ENCODE data around the gene RIPPLY2. TPM values are rescaled to one million over a fixed set of nuclear protein-coding genes. Genes with fewer than 3 reads are reported as not detected.
A peak's percentile ranks its signal among the peaks of the same experiment; 100 is the strongest.

Gene RIPPLY2
- total RNA-seq, 4 donors from 2014 or later = not detected

GRCh38 chr6:83847179-83847578, 6.0 kb upstream of the RIPPLY2 start:
- no peak for TF ChIP-seq CTCF (IDR thresholded peaks at IDR 0.05)
- DNase-seq (ENCODE audit: low spot score) (no peak), ATAC-seq (ENCODE audit: low FRiP score) (no peak)

GRCh38 chr6:83849127-83849526, 4.0 kb upstream of the RIPPLY2 start:
- no peak for DNase-seq (ENCODE audit: low spot score)
- no peak for TF ChIP-seq CTCF (IDR thresholded peaks at IDR 0.05)

GRCh38 chr6:83849610-83850009, 3.5 kb upstream of the RIPPLY2 start:
- no peak for DNase-seq (ENCODE audit: low spot score)
- no peak for TF ChIP-seq CTCF (IDR thresholded peaks at IDR 0.05)
- no peak for ATAC-seq (ENCODE audit: low FRiP score)

More at GRCh38 chr6:83849127-83849526, 4.0 kb upstream of the RIPPLY2 start:
- no peak for ATAC-seq (ENCODE audit: low FRiP score)

- no peak for DNase-seq (ENCODE audit: low spot score)
- TF ChIP-seq CTCF (IDR thresholded peaks at IDR 0.05) = no peak
- ATAC-seq (ENCODE audit: low FRiP score) = no peak
These were observed 507 bp upstream of the RIPPLY2 start for GRCh38 chr6:83852528-83853177.

GRCh38 chr6:83854001-83854501, 891 bp downstream of the RIPPLY2 start:
- no peak for TF ChIP-seq CTCF (IDR thresholded peaks at IDR 0.05)
- DNase-seq (ENCODE audit: low spot score) (no peak), ATAC-seq (ENCODE audit: low FRiP score) (peak; percentile 28)

- ATAC-seq (ENCODE audit: low FRiP score) (no peak), DNase-seq (ENCODE audit: low spot score) (no peak)
- no peak for TF ChIP-seq CTCF (IDR thresholded peaks at IDR 0.05)
These were observed 1.6 kb downstream of the RIPPLY2 start for GRCh38 chr6:83854766-83855165.

All from omental fat pad (tissue), 4 donors.